Rectal smooth muscle tissue (tissue), 1 donor: ENCODE measurements around the gene SHOC1.
"Not testable (repeated sequence)": the region's sequence is repeated elsewhere in the genome, so short reads cannot be mapped to it uniquely, and the experiment has no call there.

ENCODE experiments used
- H3K27ac ChIP-seq: one replicate; pipeline ENCODE4 v1.7.0; 2013; ENCODE audit warnings: low read depth, low read length, inconsistent platforms
- H3K27me3 ChIP-seq: one replicate; pipeline ENCODE4 v1.7.0; 2013; ENCODE audit warnings: low read length; ENCODE audit not compliant: control insufficient read depth, insufficient read depth
- H3K36me3 ChIP-seq: one replicate; pipeline ENCODE4 v1.7.0; 2013; ENCODE audit warnings: low read length; ENCODE audit not compliant: control insufficient read depth, insufficient read depth
- H3K4me1 ChIP-seq: one replicate; pipeline ENCODE4 v1.7.0; 2013; ENCODE audit warnings: low read length; ENCODE audit not compliant: control insufficient read depth, insufficient read depth
- H3K4me3 ChIP-seq: one replicate; pipeline ENCODE4 v1.7.0; 2013; ENCODE audit warnings: low read length
- H3K9ac ChIP-seq: one replicate; pipeline ENCODE4 v1.7.0; 2013; ENCODE audit warnings: low read length

SHOC1 gene

DNA sequence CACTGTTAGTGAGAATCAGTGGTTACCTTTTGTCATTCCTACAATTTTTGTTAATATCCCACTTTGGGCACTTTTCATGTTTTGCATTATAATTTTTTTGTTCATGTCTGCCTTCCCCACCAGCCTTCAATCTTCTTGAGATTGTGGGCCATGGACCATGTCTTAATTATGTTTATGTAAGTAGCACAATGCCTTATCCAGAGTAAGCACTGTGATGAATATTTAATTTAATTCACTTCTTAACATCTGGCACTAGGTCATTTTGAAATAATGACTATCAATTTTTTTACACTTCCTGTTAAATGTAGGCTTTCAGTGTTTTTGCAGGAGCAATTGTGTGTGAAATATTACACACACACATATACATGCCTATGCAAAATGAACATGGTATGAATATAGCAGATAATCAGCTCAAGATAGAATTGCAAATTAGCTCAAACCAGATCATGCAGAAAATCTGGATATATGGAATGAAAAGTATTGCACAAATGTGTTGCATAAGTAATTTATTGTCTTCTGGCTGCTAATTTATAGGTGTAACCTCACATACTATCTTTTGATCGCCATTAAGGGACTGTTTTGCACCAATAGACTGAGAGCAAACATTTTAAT lies 5.3 kb upstream of the SHOC1 start:
- H3K4me3 ChIP-seq: no peak overlapping the region
- no peaks in the 10 kb centered on the region for H3K27me3 ChIP-seq
- no peaks in the 10 kb centered on the region for H3K36me3 ChIP-seq
- no peak overlapping the region for H3K27ac ChIP-seq
- H3K4me1 ChIP-seq: no peaks in the 10 kb centered on the region
- H3K9ac ChIP-seq: no peak overlapping the region

DNA sequence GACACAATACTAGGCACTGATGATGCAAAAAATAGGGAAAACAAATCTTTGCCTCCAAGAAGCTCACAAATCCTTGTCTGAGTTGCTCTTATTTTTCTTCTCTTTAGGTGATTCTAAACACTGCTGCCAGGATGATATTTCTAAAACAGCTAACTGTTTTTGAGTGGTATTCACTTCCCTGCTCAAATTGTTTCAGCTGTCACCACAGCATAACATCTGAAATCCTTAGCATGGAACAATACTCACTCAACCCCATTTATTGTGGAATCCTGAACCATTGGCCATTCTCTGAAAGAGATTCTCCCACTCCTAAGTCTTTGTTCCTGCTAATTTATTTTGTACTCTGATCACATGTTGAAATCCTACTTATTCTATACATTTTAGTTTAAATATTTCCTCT lies 4.8 kb upstream of the SHOC1 start:
- Histone ChIP-seq H3K4me3 (no peak overlapping the region), H3K36me3 (no peaks in the 10 kb centered on the region), H3K4me1 (no peaks in the 10 kb centered on the region), H3K27me3 (no peaks in the 10 kb centered on the region), H3K27ac (no peak overlapping the region), H3K9ac (no peak overlapping the region)

DNA sequence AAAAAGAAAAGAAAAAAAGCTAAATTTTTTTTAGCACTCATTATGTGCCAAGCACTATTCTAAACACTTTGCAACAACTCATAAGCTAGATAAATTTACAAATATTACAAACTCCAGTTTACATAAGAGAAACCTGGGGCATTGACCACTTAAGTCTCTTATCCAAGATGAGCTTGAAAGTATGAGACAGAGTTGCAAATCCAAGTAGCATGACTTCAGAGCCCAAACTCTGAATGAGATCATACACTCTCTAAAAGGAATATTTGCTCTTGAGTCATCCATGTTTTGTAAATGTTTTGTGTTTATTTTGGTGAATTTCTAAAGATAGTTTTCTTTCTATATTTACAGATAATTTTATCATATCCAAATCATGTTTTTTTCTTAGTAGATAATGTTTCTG lies 4.0 kb upstream of the SHOC1 start:
- Histone ChIP-seq H3K4me3 (no peak overlapping the region), H3K9ac (no peak overlapping the region), H3K27ac (no peak overlapping the region), H3K4me1 (no peaks in the 10 kb centered on the region), H3K27me3 (no peaks in the 10 kb centered on the region), H3K36me3 (no peaks in the 10 kb centered on the region)

DNA sequence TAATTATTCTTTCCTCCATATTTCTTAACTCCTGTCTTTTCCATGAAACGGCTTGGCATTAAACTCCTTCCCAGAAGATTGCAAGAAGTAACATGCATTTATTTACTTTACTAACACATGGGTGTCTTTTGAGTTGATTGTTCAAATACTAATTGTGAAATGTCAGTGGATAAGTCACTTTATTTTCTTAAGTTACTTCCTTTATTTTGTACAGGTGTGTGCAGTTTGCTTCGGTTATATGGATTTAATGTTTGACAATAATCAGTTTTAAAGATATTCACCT lies 761 bp upstream of the SHOC1 start:
- Histone ChIP-seq H3K9ac (no peak overlapping the region), H3K27ac (no peak overlapping the region), H3K4me1 (no peaks in the 10 kb centered on the region), H3K27me3 (no peaks in the 10 kb centered on the region), H3K36me3 (no peaks in the 10 kb centered on the region), H3K4me3 (no peak overlapping the region)

DNA sequence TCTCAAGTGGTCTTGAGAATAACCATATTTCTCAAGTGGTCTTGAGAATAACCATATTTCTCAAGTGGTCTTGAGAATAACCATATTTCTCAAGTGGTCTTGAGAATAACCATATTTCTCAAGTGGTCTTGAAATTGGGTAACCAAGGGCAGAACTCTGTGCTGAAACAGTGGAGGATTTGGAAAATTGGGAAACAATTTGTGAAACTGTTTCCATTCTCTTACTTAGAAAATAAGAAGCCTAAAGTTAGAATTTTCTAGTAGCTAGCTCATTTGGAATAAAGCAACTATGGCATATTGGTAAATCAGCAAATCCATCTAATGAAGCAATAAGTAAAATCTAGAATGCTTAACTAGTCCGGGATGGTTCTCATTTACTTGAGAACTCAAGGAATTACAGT lies 2.9 kb downstream of the SHOC1 start:
- not testable (repeated sequence) for H3K4me3 ChIP-seq, H3K27me3 ChIP-seq, H3K27ac ChIP-seq, H3K4me1 ChIP-seq, H3K36me3 ChIP-seq, H3K9ac ChIP-seq

DNA sequence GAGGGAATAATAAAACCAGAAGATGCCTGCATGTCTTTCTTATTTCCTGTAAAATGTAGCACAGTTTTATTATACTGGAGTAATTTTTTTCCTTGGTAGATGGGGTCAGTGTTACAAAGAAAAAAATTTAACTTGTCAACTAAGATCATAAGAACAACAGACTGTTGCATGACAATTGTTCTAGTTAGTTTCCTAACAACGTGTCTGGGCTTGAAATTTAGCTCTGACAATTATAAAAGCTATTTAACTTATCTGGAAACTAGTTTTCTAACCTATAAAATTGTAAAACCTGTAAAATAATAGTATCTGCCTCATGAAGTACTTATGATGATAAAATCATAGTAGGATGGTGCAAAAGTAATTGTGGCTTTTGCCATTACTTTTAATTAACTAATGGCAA lies 4.9 kb downstream of the SHOC1 start:
- no peak overlapping the region for H3K4me3 ChIP-seq
- no peak overlapping the region for H3K9ac ChIP-seq
- H3K27ac ChIP-seq: no peak overlapping the region
- no peaks in the 10 kb centered on the region for H3K27me3 ChIP-seq
- H3K4me1 ChIP-seq: no peaks in the 10 kb centered on the region
- no peaks in the 10 kb centered on the region for H3K36me3 ChIP-seq

DNA sequence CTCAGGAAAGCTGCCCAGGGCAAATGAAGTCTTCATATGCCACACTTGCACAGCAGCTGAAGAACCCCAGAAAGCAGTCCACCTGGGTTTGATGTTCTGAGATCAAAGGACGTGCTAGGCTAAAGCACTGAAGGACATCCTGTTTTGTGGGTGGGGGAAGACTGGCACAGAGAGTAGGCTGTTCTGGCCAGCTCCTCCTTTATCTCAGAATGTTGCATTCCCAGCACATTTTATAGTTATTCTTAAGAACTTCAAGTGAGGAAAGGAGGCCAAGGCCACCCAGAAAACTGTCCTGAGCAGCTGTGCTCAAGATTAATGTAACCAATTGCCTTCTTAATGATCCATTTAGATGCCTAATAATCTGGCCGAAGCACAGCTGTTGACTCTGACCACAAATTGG lies 10.9 kb downstream of the SHOC1 start:
- Histone ChIP-seq H3K36me3 (no peaks in the 10 kb centered on the region), H3K27ac (no peak overlapping the region), H3K27me3 (no peaks in the 10 kb centered on the region), H3K4me3 (no peak overlapping the region), H3K9ac (no peak overlapping the region), H3K4me1 (no peaks in the 10 kb centered on the region)

DNA sequence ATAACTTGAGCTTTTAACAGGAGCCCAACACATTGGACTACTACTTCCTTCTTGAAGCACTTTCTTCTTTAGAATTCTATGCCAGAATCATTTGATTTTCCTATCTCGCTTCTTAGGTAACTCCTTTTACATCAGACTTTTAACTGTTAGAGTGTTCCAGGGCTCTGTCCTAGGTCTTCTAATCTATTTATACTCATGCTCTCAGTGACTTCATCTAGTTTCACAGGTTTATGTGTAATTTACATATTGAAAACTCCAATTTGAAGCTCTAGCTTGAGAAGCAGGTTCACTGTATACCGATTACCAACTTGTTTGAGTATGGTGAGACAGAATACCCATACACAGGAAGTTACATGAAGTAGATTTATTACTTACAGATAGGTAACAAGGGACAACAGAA lies 11.3 kb downstream of the SHOC1 start:
- H3K36me3 ChIP-seq: no peaks in the 10 kb centered on the region
- no peaks in the 10 kb centered on the region for H3K4me1 ChIP-seq
- H3K4me3 ChIP-seq: no peak overlapping the region
- no peak overlapping the region for H3K9ac ChIP-seq
- H3K27me3 ChIP-seq: no peaks in the 10 kb centered on the region
- H3K27ac ChIP-seq: no peak overlapping the region

DNA sequence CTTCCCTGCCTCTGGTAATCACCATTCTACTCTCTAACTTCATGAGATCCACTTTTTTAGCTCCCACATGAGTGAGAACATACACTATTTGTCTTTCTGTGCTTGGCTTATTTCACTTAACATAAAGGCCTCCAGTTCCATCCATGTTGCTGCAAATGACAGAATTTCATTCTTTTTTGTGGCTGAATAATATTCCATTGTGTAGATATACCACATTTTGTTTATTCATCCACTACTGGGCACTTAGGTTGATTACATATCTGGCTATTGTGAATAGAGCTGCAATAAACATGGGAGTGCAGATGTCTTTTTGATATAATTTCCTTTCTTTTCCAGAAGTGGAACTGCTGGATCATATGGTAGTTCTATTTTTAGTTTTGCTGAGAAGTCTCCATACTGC lies 28.7 kb downstream of the SHOC1 start:
- Histone ChIP-seq H3K36me3 (no peaks in the 10 kb centered on the region), H3K4me1 (no peaks in the 10 kb centered on the region), H3K4me3 (no peak overlapping the region), H3K27me3 (no peaks in the 10 kb centered on the region), H3K9ac (no peak overlapping the region), H3K27ac (no peak overlapping the region)

DNA sequence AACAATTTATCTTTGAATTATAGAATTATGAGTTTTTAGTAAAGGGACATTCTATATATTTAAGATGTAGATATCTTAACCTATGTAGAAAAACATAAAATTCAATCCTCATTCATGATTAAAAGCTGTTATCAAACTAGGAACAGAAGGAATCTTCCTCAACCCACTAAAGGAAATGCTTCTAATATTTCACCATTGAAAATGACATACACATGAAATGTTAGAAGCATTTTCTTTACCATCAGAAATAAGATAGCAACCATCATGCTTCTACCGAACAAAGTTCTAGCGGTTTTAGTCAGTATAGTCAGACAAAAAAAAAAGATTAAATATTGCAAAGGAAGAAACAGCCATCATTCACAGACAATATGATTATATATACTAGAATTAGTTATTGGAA lies 32.2 kb downstream of the SHOC1 start:
- no peaks in the 10 kb centered on the region for H3K27me3 ChIP-seq
- H3K36me3 ChIP-seq: no peaks in the 10 kb centered on the region
- no peak overlapping the region for H3K4me3 ChIP-seq
- no peak overlapping the region for H3K9ac ChIP-seq
- H3K27ac ChIP-seq: no peak overlapping the region
- H3K4me1 ChIP-seq: no peaks in the 10 kb centered on the region

DNA sequence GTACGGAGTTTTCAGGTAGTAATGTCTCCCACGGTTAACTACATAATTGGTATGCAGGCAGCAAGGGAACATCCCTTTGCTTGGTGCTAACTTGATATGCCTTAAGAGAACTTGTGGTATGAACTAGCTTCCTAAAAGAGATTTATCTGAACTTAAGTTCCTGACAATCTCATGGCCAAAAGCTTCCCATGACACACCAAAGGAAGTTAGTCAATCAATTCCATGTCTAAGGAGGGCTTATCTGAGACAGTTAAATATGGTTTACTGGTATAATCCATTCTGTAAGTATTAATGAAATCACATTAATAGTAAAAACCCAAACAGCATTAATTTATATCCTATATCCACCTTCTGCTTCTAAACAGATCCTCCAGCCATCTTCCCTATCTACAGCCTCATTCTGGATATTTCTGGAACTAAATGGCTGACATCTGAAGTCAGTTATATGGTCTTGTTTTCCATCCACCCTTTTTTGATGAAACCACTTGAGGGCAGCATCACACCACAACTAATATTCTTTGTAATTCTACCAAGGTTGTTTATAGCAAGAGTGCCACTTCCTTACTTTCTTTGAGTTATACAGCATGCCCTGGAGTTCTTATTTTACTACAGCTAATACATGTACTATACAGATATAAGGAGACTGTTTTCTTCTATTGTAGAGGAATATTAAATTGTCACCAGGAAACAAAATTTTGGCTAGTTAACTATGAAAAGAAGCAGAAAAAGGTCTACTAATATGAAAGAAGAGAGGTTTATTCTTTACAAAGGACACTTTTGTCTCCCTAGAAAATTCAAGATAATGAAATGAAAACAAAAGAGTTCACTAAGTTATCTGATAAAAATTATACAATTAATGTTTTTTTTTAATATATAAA lies 34.7 kb downstream of the SHOC1 start:
- no peaks in the 10 kb centered on the region for H3K4me1 ChIP-seq
- no peak overlapping the region for H3K9ac ChIP-seq
- no peaks in the 10 kb centered on the region for H3K27me3 ChIP-seq
- no peak overlapping the region for H3K27ac ChIP-seq
- H3K4me3 ChIP-seq: no peak overlapping the region
- H3K36me3 ChIP-seq: no peaks in the 10 kb centered on the region

DNA sequence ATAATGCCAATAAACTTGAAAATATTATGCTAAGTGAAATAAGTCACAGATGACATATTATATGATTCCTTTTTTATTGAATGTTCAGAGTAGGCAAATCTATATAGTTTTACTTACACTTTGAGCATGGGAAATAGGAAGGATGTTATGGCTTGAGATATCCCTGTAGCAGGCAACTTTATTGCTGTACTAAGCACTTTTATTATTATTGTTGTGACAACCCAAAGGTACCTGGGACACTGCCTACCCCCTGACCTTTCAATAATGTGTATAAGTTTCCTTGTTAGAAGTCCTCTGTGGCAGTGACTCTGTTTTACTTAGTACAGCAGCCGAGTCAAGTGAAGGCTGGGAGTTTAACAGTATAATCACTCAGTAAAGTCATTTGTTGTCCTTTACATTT lies 39.9 kb downstream of the SHOC1 start:
- no peaks in the 10 kb centered on the region for H3K36me3 ChIP-seq
- H3K27ac ChIP-seq: no peak overlapping the region
- no peak overlapping the region for H3K9ac ChIP-seq
- no peak overlapping the region for H3K4me3 ChIP-seq
- no peaks in the 10 kb centered on the region for H3K27me3 ChIP-seq
- H3K4me1 ChIP-seq: no peaks in the 10 kb centered on the region

DNA sequence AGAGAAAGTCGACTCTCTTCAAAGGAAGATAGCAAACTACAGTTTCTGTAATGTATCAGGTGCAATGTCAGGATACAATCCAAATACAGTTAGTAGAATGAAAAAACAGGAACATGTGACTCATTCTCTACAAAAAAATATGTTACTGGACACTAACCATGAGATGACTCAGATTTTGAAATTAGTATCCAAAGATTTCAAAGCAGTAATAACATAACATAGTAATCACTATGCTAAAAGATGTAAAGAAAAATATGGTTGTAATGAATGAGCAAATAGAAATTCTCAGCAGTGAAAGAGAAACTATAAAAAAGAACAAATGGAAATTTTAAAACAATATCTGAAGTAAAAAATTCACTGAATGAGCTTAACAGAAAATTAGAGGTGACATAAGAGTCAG lies 42.3 kb downstream of the SHOC1 start:
- no peaks in the 10 kb centered on the region for H3K36me3 ChIP-seq
- H3K4me1 ChIP-seq: no peaks in the 10 kb centered on the region
- H3K27ac ChIP-seq: no peak overlapping the region
- H3K4me3 ChIP-seq: no peak overlapping the region
- H3K27me3 ChIP-seq: no peaks in the 10 kb centered on the region
- no peak overlapping the region for H3K9ac ChIP-seq
